Chondrocyte (in vitro differentiated cells): ENCODE measurements around the gene KMT2B. TPM values are rescaled to one million over a fixed set of nuclear protein-coding genes. Genes with fewer than 3 reads are reported as not detected.

ENCODE experiments used
- DNase-seq: peaks from one replicate; pipeline ENCODE4 v3.0.0; 2021; ENCODE audit warnings: mixed read lengths, low spot score
- H3K27ac Mint-ChIP-seq: one replicate; pipeline ENCODE4 v1.8.0; 2021; ENCODE audit warnings: mild to moderate bottlenecking, moderate library complexity, mixed read lengths; ENCODE audit not compliant: unreplicated experiment
- H3K27me3 Mint-ChIP-seq: 2 replicates; pipeline ENCODE4 v1.8.0; 2021; ENCODE audit warnings: low read depth, mixed read lengths
- H3K36me3 Mint-ChIP-seq: 2 replicates; pipeline ENCODE4 v1.8.0; 2021; ENCODE audit warnings: low read depth, mixed read lengths
- H3K4me1 Mint-ChIP-seq: 2 replicates; pipeline ENCODE4 v1.8.0; 2021; ENCODE audit warnings: low read depth, mild to moderate bottlenecking, mixed read lengths
- H3K4me3 Mint-ChIP-seq: one replicate; pipeline ENCODE4 v1.8.0; 2021; ENCODE audit warnings: mild to moderate bottlenecking, moderate library complexity, mixed read lengths; ENCODE audit not compliant: unreplicated experiment
- H3K9me3 Mint-ChIP-seq: 2 replicates; pipeline ENCODE4 v1.8.0; 2021; ENCODE audit warnings: low read depth, mixed read lengths
- CTCF ChIP-seq: fragments of 200-600 bp; sonication (generic); IDR thresholded peaks from 2 replicates; pipeline ENCODE4 v1.5.0; 2021; ENCODE audit warnings: antibody characterized with exemption, mild to moderate bottlenecking, moderate library complexity
- total RNA-seq: library from RNA; stranded (reverse); gene quantifications from 3 replicates; pipeline ENCODE4 v1.2.1, GENCODE V29; 2021

The KMT2B gene
- total RNA-seq, 1 donor from 2014 or later: 30.8 TPM

GRCh38 chr19:35775298-35776101 is 57.7 kb downstream of the KMT2B start, which contains the start of gene ARHGAP33:
Gene ARHGAP33, plus strand, starts transcription at chr19:35775564. Its CDS starts 95 bp downstream, at chr19:35775659.
- peak within 1 kb of the TSS; percentile 82 for H3K27ac Mint-ChIP-seq

GRCh38 chr19:35776102-35776788 is 58.4 kb downstream of the KMT2B start:
- Mint-ChIP-seq H3K4me3 (peak overlapping the region; percentile 79), H3K4me1 (peaks cover 25% of the 10 kb centered on the region), H3K9me3 (no peaks in the 10 kb centered on the region), H3K27ac (no peak overlapping the region), H3K27me3 (no peaks in the 10 kb centered on the region), H3K36me3 (peaks cover 2% of the 10 kb centered on the region)
- no peak for DNase-seq
- TF ChIP-seq CTCF: no peak

More at GRCh38 chr19:35775298-35776101, 57.7 kb downstream of the KMT2B start, which contains the start of gene ARHGAP33:
- DNase-seq: peak; percentile 99
- Mint-ChIP-seq H3K9me3 (no peaks in the 10 kb centered on the region), H3K36me3 (no peaks in the 10 kb centered on the region), H3K4me3 (peak within 1 kb of the TSS; percentile 79), H3K27me3 (no peaks in the 10 kb centered on the region), H3K4me1 (peaks cover 25% of the 10 kb centered on the region)
- TF ChIP-seq CTCF: no peak

- no peak overlapping the region for H3K27ac Mint-ChIP-seq
- no peaks in the 10 kb centered on the region for H3K9me3 Mint-ChIP-seq
These were observed 59.5 kb downstream of the KMT2B start for GRCh38 chr19:35777086-35777841.

GRCh38 chr19:35777961-35778360 is 60.2 kb downstream of the KMT2B start:
- no peak overlapping the region for H3K4me3 Mint-ChIP-seq
- H3K9me3 Mint-ChIP-seq: no peaks in the 10 kb centered on the region
- no peak overlapping the region for H3K27ac Mint-ChIP-seq
- H3K36me3 Mint-ChIP-seq: peaks cover 2% of the 10 kb centered on the region
- peaks cover 25% of the 10 kb centered on the region for H3K4me1 Mint-ChIP-seq
- no peak for TF ChIP-seq CTCF
- DNase-seq: no peak
- H3K27me3 Mint-ChIP-seq: no peaks in the 10 kb centered on the region

More at GRCh38 chr19:35777086-35777841, 59.5 kb downstream of the KMT2B start:
- Mint-ChIP-seq H3K4me1 (peaks cover 25% of the 10 kb centered on the region), H3K4me3 (peak overlapping the region; percentile 79), H3K36me3 (peaks cover 2% of the 10 kb centered on the region), H3K27me3 (no peaks in the 10 kb centered on the region)
- no peak for TF ChIP-seq CTCF
- DNase-seq: no peak

- Mint-ChIP-seq H3K27me3 (no peaks in the 10 kb centered on the region), H3K27ac (no peak overlapping the region), H3K4me1 (peaks cover 25% of the 10 kb centered on the region), H3K4me3 (no peak overlapping the region), H3K9me3 (no peaks in the 10 kb centered on the region), H3K36me3 (peaks cover 3% of the 10 kb centered on the region)
- no peak for TF ChIP-seq CTCF
- DNase-seq: no peak
These were observed 61.2 kb downstream of the KMT2B start for GRCh38 chr19:35779033-35779432.
